ENCODE results near the gene COL5A1.

The COL5A1 gene

DNA sequence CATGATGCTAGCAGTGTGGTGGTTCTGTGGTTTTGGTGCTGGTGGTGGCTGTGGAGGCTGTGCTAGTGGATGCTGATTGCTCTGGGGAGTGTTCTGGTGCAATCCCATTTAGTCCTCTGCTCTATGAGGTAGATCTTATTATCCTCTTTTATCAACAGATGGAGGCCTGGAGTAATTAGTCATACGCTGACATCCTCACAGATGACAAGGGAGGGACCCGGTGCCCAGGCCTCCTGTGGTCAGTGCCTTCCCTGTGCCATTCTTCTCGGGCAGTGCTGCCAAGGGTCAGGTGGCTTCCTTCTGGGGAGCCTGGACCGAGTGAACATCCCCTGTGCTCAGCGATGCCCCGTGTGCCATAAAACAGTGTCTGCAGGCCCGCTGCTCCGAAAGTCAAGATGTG is 74.5 kb downstream of the COL5A1 start:
- peaks cover 3% of the 10 kb centered on the region for H3K4me1 ChIP-seq (ENCODE audit: control insufficient read depth, insufficient read depth, low read length)
- no peak overlapping the region for H3K4me2 ChIP-seq (ENCODE audit: low read length)
- no peak overlapping the region for H3K9ac ChIP-seq (ENCODE audit: low read depth, low read length)
- H3K4me3 ChIP-seq (ENCODE audit: low read length), result no peak overlapping the region
- H3K9me3 ChIP-seq (replicated peaks; ENCODE audit: low read length), result no peaks in the 10 kb centered on the region
- H3K27me3 ChIP-seq (ENCODE audit: control insufficient read depth, insufficient read depth, low read length), result no peaks in the 10 kb centered on the region
- H3K36me3 ChIP-seq (ENCODE audit: insufficient read depth, low read length), result peaks cover 57% of the 10 kb centered on the region

DNA sequence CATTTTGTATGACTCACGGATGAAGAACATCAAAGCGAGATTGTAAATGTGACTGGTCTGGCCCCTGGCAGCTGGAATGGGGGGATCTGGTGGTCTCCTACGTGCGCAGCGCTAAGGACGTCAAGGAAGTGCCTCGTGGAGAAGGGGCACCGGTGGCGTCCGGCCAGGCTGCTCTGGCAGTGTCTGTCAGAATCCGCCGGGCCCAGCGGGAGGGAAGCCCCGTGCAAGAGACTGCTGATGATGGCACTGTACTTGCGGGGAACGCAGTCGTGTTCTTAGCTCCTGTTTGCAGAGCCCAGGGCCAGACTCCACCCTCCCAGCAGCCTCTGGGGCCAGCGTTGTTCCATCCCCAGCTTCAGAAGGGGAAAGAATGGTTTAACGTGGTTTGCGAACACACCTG is 75.5 kb downstream of the COL5A1 start:
- H3K9me3 ChIP-seq (replicated peaks; ENCODE audit: low read length), result no peaks in the 10 kb centered on the region
- peaks cover 57% of the 10 kb centered on the region for H3K36me3 ChIP-seq (ENCODE audit: insufficient read depth, low read length)
- H3K4me3 ChIP-seq (ENCODE audit: low read length), result no peak overlapping the region
- no peak overlapping the region for H3K4me2 ChIP-seq (ENCODE audit: low read length)
- no peak overlapping the region for H3K9ac ChIP-seq (ENCODE audit: low read depth, low read length)
- H3K27me3 ChIP-seq (ENCODE audit: control insufficient read depth, insufficient read depth, low read length), result no peaks in the 10 kb centered on the region
- peaks cover 11% of the 10 kb centered on the region for H3K4me1 ChIP-seq (ENCODE audit: control insufficient read depth, insufficient read depth, low read length)

DNA sequence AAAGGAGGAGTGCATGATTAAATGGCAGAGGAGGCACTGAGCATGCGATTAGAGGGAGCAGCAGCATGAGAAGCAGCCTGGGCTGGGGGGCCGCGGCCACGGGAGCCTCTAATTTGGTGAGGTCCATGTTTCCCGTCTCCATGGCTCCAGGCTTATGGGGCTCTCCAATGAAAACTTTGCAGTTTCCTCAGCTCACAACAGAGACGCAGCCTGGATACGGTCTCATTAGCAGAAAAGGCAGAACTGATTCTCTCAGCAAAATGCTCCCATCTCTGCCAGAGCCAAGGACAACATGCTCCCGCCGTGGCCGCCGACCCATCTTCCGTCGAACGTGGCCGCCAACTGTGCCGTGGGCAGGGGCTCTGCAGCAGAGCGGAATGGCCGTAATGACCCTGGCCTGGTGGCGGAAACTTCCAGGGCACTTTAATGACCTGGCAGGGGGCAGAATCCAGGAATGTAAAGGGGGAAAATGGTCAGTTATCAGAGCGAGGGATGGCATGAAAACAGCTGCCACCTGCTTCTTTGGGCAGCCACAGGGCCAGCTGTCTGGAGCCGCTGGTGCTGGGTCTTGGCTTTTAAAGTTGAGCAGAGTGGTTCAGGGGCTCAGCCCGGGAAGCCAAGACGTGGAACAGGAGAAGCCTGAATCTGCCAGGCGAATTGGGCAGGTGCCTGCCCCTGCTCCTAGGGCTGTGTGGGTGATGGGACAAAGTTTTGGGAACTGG is 76.5 kb downstream of the COL5A1 start:
- Histone ChIP-seq H3K36me3 (ENCODE audit: insufficient read depth, low read length) (peaks cover 58% of the 10 kb centered on the region), H3K9me3 (replicated peaks; ENCODE audit: low read length) (no peaks in the 10 kb centered on the region), H3K4me1 (ENCODE audit: control insufficient read depth, insufficient read depth, low read length) (peaks cover 21% of the 10 kb centered on the region), H3K9ac (ENCODE audit: low read depth, low read length) (no peak overlapping the region), H3K4me2 (ENCODE audit: low read length) (no peak overlapping the region), H3K27me3 (ENCODE audit: control insufficient read depth, insufficient read depth, low read length) (no peaks in the 10 kb centered on the region), H3K4me3 (ENCODE audit: low read length) (no peak overlapping the region)

DNA sequence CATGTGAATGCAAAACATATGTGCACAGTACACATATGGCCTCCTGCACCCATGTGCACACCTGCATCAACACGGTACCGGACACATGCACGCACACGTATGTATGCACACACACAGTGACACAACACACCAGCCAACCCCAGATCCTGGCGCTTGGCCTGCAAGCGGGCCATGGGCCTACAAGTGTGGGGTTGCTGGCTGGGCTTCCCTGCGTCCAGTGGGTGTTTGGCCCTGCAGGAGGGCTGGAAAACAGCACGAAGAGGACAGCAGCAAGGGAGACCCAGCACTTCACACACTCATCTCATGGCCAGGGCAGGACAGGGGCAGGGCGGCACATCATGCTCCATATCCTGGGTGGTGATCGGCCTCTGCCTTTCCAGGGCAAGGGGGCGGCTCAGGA is 77.7 kb downstream of the COL5A1 start:
- H3K27me3 ChIP-seq (ENCODE audit: control insufficient read depth, insufficient read depth, low read length), result no peaks in the 10 kb centered on the region
- no peak overlapping the region for H3K4me3 ChIP-seq (ENCODE audit: low read length)
- H3K36me3 ChIP-seq (ENCODE audit: insufficient read depth, low read length), result peaks cover 58% of the 10 kb centered on the region
- no peak overlapping the region for H3K9ac ChIP-seq (ENCODE audit: low read depth, low read length)
- peaks cover 33% of the 10 kb centered on the region for H3K4me1 ChIP-seq (ENCODE audit: control insufficient read depth, insufficient read depth, low read length)
- no peaks in the 10 kb centered on the region for H3K9me3 ChIP-seq (replicated peaks; ENCODE audit: low read length)
- no peak overlapping the region for H3K4me2 ChIP-seq (ENCODE audit: low read length)

DNA sequence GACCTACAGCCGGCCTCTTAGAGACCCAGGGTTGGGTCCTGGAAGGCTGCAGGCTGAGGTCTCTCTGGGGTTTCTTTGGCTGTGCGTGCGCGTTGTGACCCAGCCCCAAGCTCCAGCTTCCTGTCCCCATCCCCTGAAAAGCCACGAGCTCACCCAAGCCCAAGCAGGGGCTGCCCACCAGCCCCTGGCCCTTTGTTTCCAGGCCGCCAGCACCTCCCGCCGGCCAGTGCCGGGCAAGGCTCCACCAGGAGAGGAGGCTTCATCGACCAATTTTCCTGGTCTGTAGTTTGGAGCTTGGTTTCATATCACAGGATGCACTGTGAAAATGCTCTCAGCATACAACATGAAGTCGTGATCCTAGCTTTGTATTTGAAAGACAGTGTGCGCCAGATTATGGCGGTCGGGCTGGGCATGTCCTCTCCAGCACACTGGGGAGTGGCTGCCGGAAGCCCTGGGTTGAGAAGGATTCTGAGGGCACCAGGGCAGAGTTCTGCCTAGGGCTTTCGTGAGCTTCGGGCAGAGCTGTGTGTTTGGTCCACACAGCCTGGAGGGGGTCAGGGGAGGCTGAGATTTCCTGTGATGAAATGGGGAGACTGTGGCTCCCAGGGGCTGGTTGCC is 78.6 kb downstream of the COL5A1 start:
- peaks cover 67% of the 10 kb centered on the region for H3K36me3 ChIP-seq (ENCODE audit: insufficient read depth, low read length)
- H3K9ac ChIP-seq (ENCODE audit: low read depth, low read length), result no peak overlapping the region
- peaks cover 40% of the 10 kb centered on the region for H3K4me1 ChIP-seq (ENCODE audit: control insufficient read depth, insufficient read depth, low read length)
- no peaks in the 10 kb centered on the region for H3K27me3 ChIP-seq (ENCODE audit: control insufficient read depth, insufficient read depth, low read length)
- no peak overlapping the region for H3K4me3 ChIP-seq (ENCODE audit: low read length)
- no peak overlapping the region for H3K4me2 ChIP-seq (ENCODE audit: low read length)
- H3K9me3 ChIP-seq (replicated peaks; ENCODE audit: low read length), result no peaks in the 10 kb centered on the region

DNA sequence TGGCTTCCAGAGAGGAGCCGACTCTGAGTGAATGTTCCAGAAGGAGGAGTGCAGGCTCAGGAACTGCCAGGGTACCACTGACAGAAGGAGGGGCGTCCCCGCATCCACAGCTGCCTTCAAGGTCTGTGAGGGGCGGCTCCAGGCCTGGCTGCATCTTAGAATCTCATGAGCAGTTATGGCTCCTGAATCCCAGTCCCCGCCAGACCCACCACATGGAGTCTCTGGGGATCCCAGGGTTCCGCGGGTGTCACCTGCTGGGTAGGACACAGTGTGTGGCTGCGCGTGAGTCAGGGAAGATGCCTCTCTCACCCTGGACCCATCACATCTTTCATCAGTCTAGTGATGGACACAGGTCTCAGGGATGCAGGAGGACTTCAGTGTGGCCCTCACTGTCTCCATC is 79.2 kb downstream of the COL5A1 start:
- peaks cover 40% of the 10 kb centered on the region for H3K4me1 ChIP-seq (ENCODE audit: control insufficient read depth, insufficient read depth, low read length)
- peaks cover 72% of the 10 kb centered on the region for H3K36me3 ChIP-seq (ENCODE audit: insufficient read depth, low read length)
- H3K9ac ChIP-seq (ENCODE audit: low read depth, low read length), result no peak overlapping the region
- H3K4me3 ChIP-seq (ENCODE audit: low read length), result no peak overlapping the region
- H3K9me3 ChIP-seq (replicated peaks; ENCODE audit: low read length), result no peaks in the 10 kb centered on the region
- H3K27me3 ChIP-seq (ENCODE audit: control insufficient read depth, insufficient read depth, low read length), result no peaks in the 10 kb centered on the region
- H3K4me2 ChIP-seq (ENCODE audit: low read length), result no peak overlapping the region

DNA sequence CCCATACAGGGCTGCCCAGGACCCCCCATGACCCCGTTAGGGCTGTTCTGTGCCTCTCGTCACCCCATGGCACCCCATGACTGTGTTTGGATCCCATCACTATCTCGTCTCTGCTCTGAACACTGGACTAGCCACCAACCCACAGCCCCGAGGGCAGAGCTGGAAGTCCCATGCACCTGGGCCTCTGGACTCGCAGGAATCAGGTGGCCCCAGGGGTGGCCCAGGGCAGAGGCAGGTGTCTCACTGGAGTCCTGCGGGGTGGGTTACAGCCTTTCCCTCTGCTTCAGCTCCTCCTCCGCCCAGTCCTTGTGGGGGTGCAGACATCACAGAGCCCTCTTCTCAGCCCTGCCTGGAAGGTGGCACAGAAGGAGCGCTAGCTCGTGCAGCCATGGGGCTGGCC is 79.7 kb downstream of the COL5A1 start:
- no peak overlapping the region for H3K4me3 ChIP-seq (ENCODE audit: low read length)
- no peak overlapping the region for H3K4me2 ChIP-seq (ENCODE audit: low read length)
- H3K27me3 ChIP-seq (ENCODE audit: control insufficient read depth, insufficient read depth, low read length), result no peaks in the 10 kb centered on the region
- no peaks in the 10 kb centered on the region for H3K9me3 ChIP-seq (replicated peaks; ENCODE audit: low read length)
- H3K4me1 ChIP-seq (ENCODE audit: control insufficient read depth, insufficient read depth, low read length), result peaks cover 40% of the 10 kb centered on the region
- H3K36me3 ChIP-seq (ENCODE audit: insufficient read depth, low read length), result peaks cover 72% of the 10 kb centered on the region
- H3K9ac ChIP-seq (ENCODE audit: low read depth, low read length), result no peak overlapping the region

DNA sequence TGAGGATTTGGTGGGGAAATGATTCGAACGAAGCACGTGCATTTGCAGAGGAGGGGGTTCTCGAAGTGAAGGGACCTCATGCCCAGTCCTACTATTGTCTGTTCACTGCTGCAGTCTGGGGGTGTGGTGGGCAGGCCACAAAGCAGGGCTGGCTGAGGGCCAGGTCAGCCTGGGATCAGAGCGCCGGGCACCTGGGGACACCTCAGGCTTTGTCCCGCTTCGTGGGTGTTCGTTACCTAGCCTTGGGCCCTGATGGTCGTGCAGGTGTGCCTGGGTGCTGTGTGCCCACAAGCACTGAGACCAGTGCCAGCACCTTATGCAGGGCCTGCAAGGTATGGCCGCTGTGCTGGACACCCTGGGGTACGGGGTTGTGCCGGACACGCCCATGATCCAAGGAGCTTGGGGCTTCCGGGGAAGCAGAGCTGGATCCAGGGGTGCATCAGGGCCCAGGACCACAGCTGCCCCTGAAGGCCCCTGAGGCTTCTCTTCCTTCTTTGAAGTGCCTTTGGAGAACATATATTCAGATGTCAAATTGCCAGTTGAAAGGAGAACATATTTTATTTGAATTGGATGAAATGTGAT is 80.6 kb downstream of the COL5A1 start:
- Histone ChIP-seq H3K4me1 (ENCODE audit: control insufficient read depth, insufficient read depth, low read length) (peaks cover 40% of the 10 kb centered on the region), H3K36me3 (ENCODE audit: insufficient read depth, low read length) (peaks cover 66% of the 10 kb centered on the region), H3K27me3 (ENCODE audit: control insufficient read depth, insufficient read depth, low read length) (no peaks in the 10 kb centered on the region), H3K9me3 (replicated peaks; ENCODE audit: low read length) (no peaks in the 10 kb centered on the region), H3K4me3 (ENCODE audit: low read length) (no peak overlapping the region), H3K4me2 (ENCODE audit: low read length) (peak overlapping the region; percentile 19), H3K9ac (ENCODE audit: low read depth, low read length) (no peak overlapping the region)

DNA sequence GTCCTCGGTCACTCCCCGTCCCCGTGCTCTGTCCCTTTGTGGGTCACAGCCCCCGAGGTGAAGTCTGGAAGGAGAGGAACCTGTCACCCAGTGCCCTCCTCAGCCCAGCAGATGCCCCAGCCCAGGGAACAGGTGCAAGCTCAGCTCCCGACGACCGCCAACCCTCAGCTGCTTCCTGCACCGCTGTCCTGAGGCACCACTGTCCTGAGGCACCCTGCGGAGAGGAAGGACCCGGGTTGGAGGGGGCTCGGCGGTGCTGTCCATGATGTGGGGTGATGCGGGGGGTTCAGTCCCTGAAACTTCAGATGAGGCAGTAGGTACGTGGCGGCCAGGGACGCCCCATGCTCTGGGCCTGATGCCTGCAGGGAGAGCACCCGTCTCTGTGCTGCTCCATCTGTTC is 81.4 kb downstream of the COL5A1 start:
- H3K4me1 ChIP-seq (ENCODE audit: control insufficient read depth, insufficient read depth, low read length), result peaks cover 40% of the 10 kb centered on the region
- peaks cover 66% of the 10 kb centered on the region for H3K36me3 ChIP-seq (ENCODE audit: insufficient read depth, low read length)
- no peak overlapping the region for H3K4me2 ChIP-seq (ENCODE audit: low read length)
- no peaks in the 10 kb centered on the region for H3K27me3 ChIP-seq (ENCODE audit: control insufficient read depth, insufficient read depth, low read length)
- no peak overlapping the region for H3K9ac ChIP-seq (ENCODE audit: low read depth, low read length)
- no peaks in the 10 kb centered on the region for H3K9me3 ChIP-seq (replicated peaks; ENCODE audit: low read length)
- no peak overlapping the region for H3K4me3 ChIP-seq (ENCODE audit: low read length)

DNA sequence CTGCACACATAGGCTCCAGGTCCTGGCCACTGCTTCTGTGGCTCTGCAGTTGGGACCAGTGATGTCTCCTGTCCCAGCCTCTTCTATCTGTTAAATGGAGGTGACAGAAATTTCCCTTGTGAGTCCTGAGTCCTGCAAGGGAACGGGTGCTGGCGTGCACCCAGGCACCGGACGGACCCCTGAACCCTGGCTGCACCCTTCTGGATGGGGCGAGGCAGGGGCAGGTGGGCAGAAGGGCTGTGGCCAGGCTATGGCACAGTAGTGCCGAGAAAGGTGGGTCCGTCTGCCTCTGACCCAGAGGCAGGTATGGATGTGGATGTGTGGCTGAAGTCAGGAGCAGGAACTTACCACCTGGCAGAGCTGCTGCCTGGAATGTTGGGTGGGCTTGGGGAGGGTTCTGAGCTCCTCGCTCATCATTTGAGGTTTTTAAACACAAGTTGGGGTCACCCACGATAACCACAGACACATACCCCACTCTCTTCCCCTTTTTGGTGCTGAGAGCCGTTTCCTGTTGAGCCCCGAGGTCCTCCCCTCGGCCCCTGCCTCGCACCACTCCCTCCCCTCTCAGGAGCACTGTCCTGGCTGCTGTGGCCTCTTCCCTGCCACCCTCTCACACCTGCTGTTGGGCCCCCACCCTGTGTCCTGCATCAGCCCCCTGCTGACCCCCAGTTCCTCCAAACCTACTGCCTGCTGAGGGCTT is 82.0 kb downstream of the COL5A1 start:
- H3K27me3 ChIP-seq (ENCODE audit: control insufficient read depth, insufficient read depth, low read length), result no peaks in the 10 kb centered on the region
- peak overlapping the region; percentile 2 for H3K9ac ChIP-seq (ENCODE audit: low read depth, low read length)
- peaks cover 69% of the 10 kb centered on the region for H3K36me3 ChIP-seq (ENCODE audit: insufficient read depth, low read length)
- no peaks in the 10 kb centered on the region for H3K9me3 ChIP-seq (replicated peaks; ENCODE audit: low read length)
- no peak overlapping the region for H3K4me2 ChIP-seq (ENCODE audit: low read length)
- peaks cover 40% of the 10 kb centered on the region for H3K4me1 ChIP-seq (ENCODE audit: control insufficient read depth, insufficient read depth, low read length)
- H3K4me3 ChIP-seq (ENCODE audit: low read length), result no peak overlapping the region

DNA sequence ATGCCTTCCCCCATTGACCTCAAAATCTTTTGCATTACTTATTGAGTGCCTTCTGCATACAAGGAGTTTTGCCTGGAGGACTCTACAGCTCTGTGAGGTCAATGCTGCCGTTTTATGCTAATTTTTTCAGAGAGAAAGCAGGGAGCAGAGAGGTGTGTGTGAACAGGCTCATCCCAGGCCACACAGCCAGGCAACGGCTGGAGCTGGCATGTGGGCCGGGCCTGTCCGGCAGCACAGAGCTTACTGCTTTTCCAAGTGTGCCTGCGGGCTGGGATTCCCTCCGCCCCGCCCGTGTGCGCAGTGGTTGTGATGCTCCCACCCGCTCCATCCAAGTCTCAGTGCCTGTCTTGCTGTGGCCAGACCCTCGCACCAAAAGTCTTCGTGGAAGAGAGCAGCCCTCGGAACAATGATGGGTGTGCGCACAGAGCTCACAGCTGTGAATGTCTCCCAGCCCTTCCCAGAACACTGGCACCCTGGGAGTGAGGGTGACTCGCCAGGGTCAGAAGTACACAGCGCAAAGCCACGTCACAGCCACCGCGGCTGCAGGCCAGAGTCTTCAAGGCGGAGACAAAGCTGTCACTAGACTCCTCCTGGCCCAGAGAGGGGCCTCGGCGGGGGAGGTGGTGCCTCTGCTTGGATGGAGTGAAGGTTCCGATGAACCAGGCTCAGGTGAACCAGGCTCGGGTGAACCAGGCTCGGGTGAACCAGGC is 82.8 kb downstream of the COL5A1 start:
- Histone ChIP-seq H3K27me3 (ENCODE audit: control insufficient read depth, insufficient read depth, low read length) (no peaks in the 10 kb centered on the region), H3K4me1 (ENCODE audit: control insufficient read depth, insufficient read depth, low read length) (peaks cover 41% of the 10 kb centered on the region), H3K4me3 (ENCODE audit: low read length) (no peak overlapping the region), H3K9me3 (replicated peaks; ENCODE audit: low read length) (no peaks in the 10 kb centered on the region), H3K36me3 (ENCODE audit: insufficient read depth, low read length) (peaks cover 69% of the 10 kb centered on the region), H3K4me2 (ENCODE audit: low read length) (peak overlapping the region; percentile 15), H3K9ac (ENCODE audit: low read depth, low read length) (peak overlapping the region; percentile 2)

All from skeletal muscle satellite cell (primary cell).